IPS-20b (cell line): ENCODE data around the gene CIBAR2.

Source experiments
- H3K27ac ChIP-seq: one replicate; pipeline ENCODE4 v1.5.1; 2013; ENCODE audit warnings: low read length
- H3K27me3 ChIP-seq: 2 replicates; pipeline ENCODE4 v1.6.1; 2013; ENCODE audit warnings: mild to moderate bottlenecking, low read length, inconsistent platforms; ENCODE audit not compliant: insufficient read depth
- H3K36me3 ChIP-seq: 2 replicates; pipeline ENCODE4 v1.6.1; 2013; ENCODE audit warnings: low read depth, mild to moderate bottlenecking, inconsistent platforms, low read length, moderate library complexity; ENCODE audit not compliant: insufficient read depth
- H3K4me1 ChIP-seq: 2 replicates; pipeline ENCODE4 v1.6.1; 2013; ENCODE audit warnings: mild to moderate bottlenecking, control low read depth, inconsistent platforms, low read length, moderate library complexity; ENCODE audit not compliant: insufficient read depth
- H3K4me3 ChIP-seq: 2 replicates; pipeline ENCODE4 v1.5.1; 2013; ENCODE audit warnings: mild to moderate bottlenecking, low read length, inconsistent platforms
- H3K9ac ChIP-seq: 2 replicates; pipeline ENCODE4 v1.6.1; 2013; ENCODE audit warnings: low read depth, mild to moderate bottlenecking, inconsistent platforms, low read length, moderate library complexity
- H3K9me3 ChIP-seq: 2 replicates; pipeline ENCODE4 v1.6.1; 2013; ENCODE audit warnings: mild to moderate bottlenecking, low read depth, low read length, inconsistent platforms; ENCODE audit not compliant: insufficient read depth

Gene CIBAR2

DNA sequence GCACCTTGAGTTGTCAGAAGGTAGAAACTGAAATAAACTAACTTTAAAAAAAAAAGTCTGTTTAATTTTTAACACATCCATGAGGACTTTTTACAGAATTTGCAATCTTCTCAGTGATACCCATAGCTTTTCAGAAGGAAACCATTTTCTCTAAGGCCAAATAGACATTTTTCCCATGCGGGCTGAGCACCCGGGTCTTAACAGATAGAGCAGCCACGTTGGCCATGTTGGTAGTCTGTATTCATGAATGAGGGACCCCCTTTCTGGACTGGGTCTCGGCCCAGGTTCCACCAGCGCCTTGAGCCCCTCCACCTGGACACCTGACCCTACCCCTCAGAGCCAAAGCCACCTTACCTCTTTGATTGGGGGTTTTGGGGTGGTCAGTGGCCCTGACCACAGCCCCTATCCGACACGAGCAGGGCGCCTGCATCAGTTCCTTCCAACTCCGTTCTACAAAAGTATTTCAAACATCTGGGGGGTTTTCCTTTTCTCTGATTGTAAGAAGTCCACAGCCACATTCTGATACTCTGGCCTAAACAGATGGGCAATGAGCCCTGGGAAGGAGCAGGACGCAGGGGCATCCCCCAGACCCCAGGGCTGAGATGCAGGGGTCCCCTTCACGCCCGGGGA, 18.0 kb downstream of the CIBAR2 start:
- no peak overlapping the region for H3K27ac ChIP-seq
- no peaks in the 10 kb centered on the region for H3K27me3 ChIP-seq
- no peaks in the 10 kb centered on the region for H3K4me1 ChIP-seq
- no peaks in the 10 kb centered on the region for H3K36me3 ChIP-seq
- H3K4me3 ChIP-seq: no peak overlapping the region
- H3K9ac ChIP-seq: no peak overlapping the region
- no peaks in the 10 kb centered on the region for H3K9me3 ChIP-seq

- H3K27ac ChIP-seq: no peak overlapping the region
- no peaks in the 10 kb centered on the region for H3K4me1 ChIP-seq
- H3K27me3 ChIP-seq: no peaks in the 10 kb centered on the region
- H3K9ac ChIP-seq: no peak overlapping the region
- H3K9me3 ChIP-seq: no peaks in the 10 kb centered on the region
- H3K4me3 ChIP-seq: no peak overlapping the region
- H3K36me3 ChIP-seq: no peaks in the 10 kb centered on the region
Measured at GRCh38 chr16:85093705-85094104, 18.6 kb downstream of the CIBAR2 start.

- no peaks in the 10 kb centered on the region for H3K9me3 ChIP-seq
- no peaks in the 10 kb centered on the region for H3K27me3 ChIP-seq
- no peaks in the 10 kb centered on the region for H3K36me3 ChIP-seq
- no peaks in the 10 kb centered on the region for H3K4me1 ChIP-seq
- no peak overlapping the region for H3K27ac ChIP-seq
- no peak overlapping the region for H3K4me3 ChIP-seq
- H3K9ac ChIP-seq: no peak overlapping the region
Measured at GRCh38 chr16:85092851-85093250, 19.4 kb downstream of the CIBAR2 start.

DNA sequence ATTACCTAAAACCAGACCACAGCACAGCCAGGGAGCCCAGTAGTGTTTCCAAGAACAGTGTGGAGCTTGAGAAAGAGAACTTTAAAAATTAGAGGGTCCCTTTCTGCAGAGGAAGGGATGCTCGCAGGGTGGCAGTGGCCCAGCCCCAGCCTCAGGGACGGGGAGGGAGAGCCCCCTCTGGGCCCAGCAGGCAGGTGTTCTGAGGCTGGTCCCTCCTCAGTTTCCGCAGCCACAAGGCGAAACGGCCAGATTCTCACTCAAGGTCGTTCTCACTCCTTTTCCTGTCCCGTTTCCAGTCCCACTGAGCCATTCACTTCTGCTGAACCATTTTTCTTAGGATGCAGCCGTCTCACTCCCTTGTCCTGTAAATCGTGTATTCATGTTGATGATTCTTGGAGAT, 20.0 kb downstream of the CIBAR2 start:
- H3K9me3 ChIP-seq: no peaks in the 10 kb centered on the region
- no peaks in the 10 kb centered on the region for H3K36me3 ChIP-seq
- H3K27me3 ChIP-seq: no peaks in the 10 kb centered on the region
- no peaks in the 10 kb centered on the region for H3K4me1 ChIP-seq
- no peak overlapping the region for H3K27ac ChIP-seq
- H3K4me3 ChIP-seq: no peak overlapping the region
- H3K9ac ChIP-seq: no peak overlapping the region

DNA sequence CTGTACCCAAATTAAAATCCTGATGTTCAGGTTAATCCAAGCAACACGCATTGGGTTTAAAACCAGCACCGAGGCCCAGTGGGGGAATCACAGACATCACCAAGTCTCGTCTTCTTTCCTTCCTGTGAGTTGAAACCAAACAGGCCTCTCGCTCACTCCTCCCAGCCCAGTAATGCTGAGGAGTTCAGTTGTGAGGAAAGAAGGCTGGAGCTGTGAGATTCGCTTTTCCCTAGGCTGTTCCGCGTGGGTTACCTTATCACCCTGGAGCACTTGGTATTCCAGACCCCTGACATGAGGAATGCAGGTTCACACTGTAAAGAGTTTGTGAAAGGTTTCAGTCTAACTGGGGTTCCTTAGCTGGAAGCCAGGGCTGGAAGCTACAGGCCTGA, 20.8 kb downstream of the CIBAR2 start:
- H3K9me3 ChIP-seq: no peaks in the 10 kb centered on the region
- H3K27ac ChIP-seq: no peak overlapping the region
- no peak overlapping the region for H3K4me3 ChIP-seq
- H3K9ac ChIP-seq: no peak overlapping the region
- no peaks in the 10 kb centered on the region for H3K4me1 ChIP-seq
- no peaks in the 10 kb centered on the region for H3K36me3 ChIP-seq
- peaks cover under 1% of the 10 kb centered on the region; the same call in 1 of the 2 replicates for H3K27me3 ChIP-seq

DNA sequence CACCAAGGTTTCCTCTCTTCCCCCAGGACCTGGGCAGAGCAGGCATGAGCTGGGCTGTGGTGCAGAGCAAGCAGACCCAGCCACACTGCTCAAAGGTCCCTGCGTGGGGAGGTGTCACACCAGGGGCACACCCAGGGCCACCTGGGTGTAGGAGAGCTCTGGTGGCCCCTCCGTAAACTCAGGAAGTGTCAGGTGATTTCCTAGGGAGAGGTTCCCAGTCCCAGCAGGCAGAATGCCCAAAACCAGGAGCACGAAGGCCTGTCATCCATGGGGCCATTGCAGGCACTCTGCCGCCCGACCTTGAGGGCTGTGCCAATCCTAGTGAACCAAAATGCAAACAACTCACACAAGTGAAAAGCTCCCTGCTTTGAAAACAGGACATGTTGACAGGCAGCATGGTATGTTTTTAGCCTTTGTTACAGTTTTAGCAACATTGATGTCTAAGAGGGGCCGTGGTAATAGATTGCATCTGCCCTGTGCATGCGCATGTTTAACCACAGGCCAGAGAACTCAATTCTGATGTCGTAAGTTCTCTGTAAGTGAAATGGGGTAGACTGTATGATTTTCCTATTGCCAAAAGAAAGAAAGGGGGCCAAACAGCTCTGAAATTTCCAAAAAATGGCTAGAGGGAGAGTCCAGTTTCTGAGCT, 21.3 kb downstream of the CIBAR2 start:
- H3K27ac ChIP-seq: no peak overlapping the region
- no peaks in the 10 kb centered on the region for H3K9me3 ChIP-seq
- no peak overlapping the region for H3K9ac ChIP-seq
- H3K27me3 ChIP-seq: peaks cover 5% of the 10 kb centered on the region; the same call in 1 of the 2 replicates
- no peak overlapping the region for H3K4me3 ChIP-seq
- H3K4me1 ChIP-seq: no peaks in the 10 kb centered on the region
- H3K36me3 ChIP-seq: no peaks in the 10 kb centered on the region

DNA sequence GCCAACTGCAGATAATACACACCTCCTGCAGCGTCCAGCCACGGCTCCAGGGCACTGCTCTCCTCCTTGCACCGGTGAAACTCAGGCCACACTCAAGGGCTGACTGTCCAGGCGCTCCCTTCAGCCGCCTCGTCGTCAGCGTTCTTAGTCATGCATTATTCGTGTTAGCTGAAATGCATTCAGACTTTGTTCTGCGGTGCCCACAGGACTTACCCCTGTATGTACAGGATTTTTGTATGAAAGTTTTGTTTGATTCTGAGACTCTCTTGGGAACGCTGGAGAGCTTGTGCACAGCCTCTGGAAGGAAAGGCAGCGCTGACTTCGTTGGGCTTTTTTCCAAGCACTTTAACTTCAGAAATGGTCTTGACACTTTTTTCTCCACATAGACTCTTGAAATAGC, 22.1 kb downstream of the CIBAR2 start:
- no peak overlapping the region for H3K9ac ChIP-seq
- H3K9me3 ChIP-seq: no peaks in the 10 kb centered on the region
- no peaks in the 10 kb centered on the region for H3K4me1 ChIP-seq
- H3K27ac ChIP-seq: no peak overlapping the region
- no peak overlapping the region for H3K4me3 ChIP-seq
- peaks cover 14% of the 10 kb centered on the region for H3K27me3 ChIP-seq
- H3K36me3 ChIP-seq: no peaks in the 10 kb centered on the region

GRCh38 chr16:85089525-85089924, 22.7 kb downstream of the CIBAR2 start:
- Histone ChIP-seq H3K9ac (no peak overlapping the region), H3K36me3 (no peaks in the 10 kb centered on the region), H3K27ac (no peak overlapping the region), H3K9me3 (no peaks in the 10 kb centered on the region), H3K27me3 (peaks cover 20% of the 10 kb centered on the region), H3K4me3 (no peak overlapping the region), H3K4me1 (no peaks in the 10 kb centered on the region)

DNA sequence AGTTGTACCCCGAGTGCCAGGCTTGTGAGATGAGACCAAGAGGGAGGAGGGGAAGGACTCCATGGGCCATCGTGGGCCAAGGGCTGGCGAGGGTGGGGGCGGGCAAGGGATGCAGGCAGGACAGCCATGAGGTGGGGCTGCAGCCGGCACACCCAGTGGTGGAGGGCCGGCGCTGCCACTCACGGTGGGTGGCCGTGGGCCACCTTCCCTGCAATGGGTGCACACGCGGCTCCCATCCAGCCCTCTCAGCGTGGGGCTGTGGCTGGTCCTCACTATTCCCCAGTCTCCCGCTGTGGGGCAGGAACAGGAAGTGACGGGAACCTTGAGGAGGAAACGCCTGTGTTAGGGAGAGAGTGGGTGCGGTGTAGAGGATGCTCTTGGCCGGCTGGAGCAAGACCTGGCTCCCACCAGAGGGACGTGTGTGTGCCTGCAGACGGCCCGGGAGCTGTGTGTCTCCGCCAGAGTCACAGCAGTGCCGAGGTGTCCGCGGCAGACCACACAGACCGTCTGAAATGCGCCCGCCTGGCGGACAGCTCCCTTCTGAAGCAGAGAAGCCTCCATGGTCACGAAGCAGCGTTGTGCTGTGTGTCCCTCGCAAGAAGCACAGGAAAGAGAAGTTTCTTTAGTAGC, 23.6 kb downstream of the CIBAR2 start:
- Histone ChIP-seq H3K27me3 (peaks cover 25% of the 10 kb centered on the region), H3K9me3 (no peaks in the 10 kb centered on the region), H3K4me3 (no peak overlapping the region), H3K36me3 (no peaks in the 10 kb centered on the region), H3K27ac (no peak overlapping the region), H3K4me1 (peaks cover 2% of the 10 kb centered on the region), H3K9ac (no peak overlapping the region)

- peaks cover 25% of the 10 kb centered on the region for H3K27me3 ChIP-seq
- peaks cover 5% of the 10 kb centered on the region for H3K4me1 ChIP-seq
- H3K27ac ChIP-seq: no peak overlapping the region
- no peak overlapping the region for H3K9ac ChIP-seq
- no peaks in the 10 kb centered on the region for H3K36me3 ChIP-seq
- H3K4me3 ChIP-seq: no peak overlapping the region
- H3K9me3 ChIP-seq: no peaks in the 10 kb centered on the region
Measured at GRCh38 chr16:85087899-85088569, 24.2 kb downstream of the CIBAR2 start.

DNA sequence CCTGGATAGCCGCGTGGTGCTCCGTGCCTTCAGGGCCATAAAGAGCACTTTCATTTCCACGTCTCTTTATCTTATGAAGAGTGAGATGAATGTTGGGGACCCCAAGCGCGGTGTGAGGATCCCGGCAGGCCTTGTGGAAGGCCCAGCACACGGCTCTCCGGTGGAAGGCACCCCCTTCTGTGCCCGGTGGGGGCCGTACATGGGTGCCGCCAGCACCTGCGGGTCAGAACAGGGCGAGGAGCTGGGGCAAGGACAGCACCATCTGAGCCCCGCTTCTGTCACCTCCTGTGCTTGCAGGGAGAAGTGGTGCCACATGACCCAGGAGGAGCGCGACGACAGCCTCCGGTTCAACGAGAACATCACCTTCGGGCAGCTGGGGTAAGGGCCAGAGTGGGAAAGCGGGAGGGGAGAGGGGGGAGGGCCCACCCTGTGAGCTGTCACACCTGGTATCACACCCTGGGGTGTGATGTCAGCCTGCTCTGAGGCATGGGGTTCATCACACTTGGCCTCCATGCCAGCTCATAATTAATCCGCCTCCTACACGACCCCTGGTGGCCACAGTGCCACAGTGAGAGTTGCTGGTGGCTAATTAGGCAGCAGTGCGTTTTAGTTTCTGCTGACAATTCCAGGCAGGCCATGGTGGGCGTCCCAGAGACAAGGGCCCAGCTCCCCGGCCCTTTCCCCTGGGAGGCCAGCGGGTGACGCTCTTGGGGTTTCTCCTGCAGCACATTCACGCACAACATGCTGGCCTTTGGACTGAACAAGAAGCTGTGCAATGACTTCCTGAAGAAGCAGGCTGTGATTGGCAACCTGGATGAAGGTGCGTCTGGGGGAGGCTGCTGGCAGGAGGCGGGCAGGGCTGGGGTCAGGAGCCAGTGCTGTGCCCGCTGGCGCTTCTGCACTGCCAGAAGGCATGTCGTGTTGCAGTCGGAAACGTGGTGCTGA, 25.7 kb downstream of the CIBAR2 start:
- H3K4me1 ChIP-seq: peaks cover 11% of the 10 kb centered on the region
- H3K27ac ChIP-seq: no peak overlapping the region
- H3K9ac ChIP-seq: no peak overlapping the region
- H3K36me3 ChIP-seq: no peaks in the 10 kb centered on the region
- H3K9me3 ChIP-seq: no peaks in the 10 kb centered on the region
- peaks cover 40% of the 10 kb centered on the region for H3K27me3 ChIP-seq
- H3K4me3 ChIP-seq: no peak overlapping the region
